AG09319 (cell line): ENCODE data around the gene INPP4B.

ENCODE experiments used
- DNase-seq: peaks from one replicate; pipeline ENCODE4 v3.0.0-alpha.2; 2010; ENCODE audit warnings: low read depth; ENCODE audit errors: extremely low read depth
- TF ChIP-seq, protein P1 (sequence below): IDR thresholded peaks from 2 replicates; pipeline ENCODE4 v1.5.1; 2011; ENCODE audit warnings: low read depth, mild to moderate bottlenecking, inconsistent platforms, low read length, moderate library complexity

INPP4B gene

DNA sequence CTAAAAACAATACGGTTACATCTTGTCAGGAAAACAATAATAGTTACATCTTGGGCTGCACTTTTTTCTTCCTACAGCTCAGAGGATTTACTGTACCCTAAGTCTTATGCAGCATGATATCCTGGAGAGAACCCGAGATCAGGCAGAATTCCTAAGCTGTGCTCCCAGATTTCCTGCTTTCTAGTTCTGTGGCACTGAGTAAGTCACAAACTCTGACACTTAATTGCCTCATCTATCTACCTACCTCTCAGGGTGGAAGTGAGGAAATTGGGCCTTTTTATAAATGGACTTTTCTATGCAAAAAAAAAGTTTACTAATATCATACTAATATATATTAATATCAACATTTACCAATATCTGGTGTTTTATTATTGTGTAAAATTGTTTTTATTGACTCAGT is 438.5 kb downstream of the INPP4B start:
- TF ChIP-seq, protein P1, sequence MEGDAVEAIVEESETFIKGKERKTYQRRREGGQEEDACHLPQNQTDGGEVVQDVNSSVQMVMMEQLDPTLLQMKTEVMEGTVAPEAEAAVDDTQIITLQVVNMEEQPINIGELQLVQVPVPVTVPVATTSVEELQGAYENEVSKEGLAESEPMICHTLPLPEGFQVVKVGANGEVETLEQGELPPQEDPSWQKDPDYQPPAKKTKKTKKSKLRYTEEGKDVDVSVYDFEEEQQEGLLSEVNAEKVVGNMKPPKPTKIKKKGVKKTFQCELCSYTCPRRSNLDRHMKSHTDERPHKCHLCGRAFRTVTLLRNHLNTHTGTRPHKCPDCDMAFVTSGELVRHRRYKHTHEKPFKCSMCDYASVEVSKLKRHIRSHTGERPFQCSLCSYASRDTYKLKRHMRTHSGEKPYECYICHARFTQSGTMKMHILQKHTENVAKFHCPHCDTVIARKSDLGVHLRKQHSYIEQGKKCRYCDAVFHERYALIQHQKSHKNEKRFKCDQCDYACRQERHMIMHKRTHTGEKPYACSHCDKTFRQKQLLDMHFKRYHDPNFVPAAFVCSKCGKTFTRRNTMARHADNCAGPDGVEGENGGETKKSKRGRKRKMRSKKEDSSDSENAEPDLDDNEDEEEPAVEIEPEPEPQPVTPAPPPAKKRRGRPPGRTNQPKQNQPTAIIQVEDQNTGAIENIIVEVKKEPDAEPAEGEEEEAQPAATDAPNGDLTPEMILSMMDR = no peak
- DNase-seq = no peak

DNA sequence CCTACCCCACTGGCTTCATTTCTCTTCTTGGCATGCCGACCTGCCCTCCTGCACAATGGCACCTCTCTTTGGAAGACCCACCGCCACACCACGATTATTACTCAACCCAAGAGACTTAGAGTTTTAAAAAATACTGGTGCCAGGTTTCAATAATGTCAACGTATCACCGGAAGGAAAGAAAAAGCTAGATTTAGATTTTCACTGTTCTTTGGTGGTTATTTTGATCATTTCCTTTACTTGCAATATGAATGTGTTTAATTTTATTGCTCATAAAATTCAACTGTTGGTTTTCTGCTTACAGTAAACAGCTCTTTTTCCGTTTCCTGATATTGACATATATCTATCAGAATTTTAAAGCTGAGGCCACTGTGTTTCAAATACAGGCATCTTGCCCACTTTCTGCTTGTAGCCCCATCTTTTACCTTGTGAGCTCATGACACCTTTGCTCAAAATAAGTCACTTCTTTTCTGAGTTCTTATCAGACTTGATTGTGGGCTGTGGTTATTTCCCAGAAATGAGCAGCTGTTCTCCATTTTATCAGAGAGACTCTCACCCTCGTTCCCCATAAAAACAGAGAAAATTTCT is 439.1 kb downstream of the INPP4B start:
- TF ChIP-seq, protein P1 = no peak
- no peak for DNase-seq

DNA sequence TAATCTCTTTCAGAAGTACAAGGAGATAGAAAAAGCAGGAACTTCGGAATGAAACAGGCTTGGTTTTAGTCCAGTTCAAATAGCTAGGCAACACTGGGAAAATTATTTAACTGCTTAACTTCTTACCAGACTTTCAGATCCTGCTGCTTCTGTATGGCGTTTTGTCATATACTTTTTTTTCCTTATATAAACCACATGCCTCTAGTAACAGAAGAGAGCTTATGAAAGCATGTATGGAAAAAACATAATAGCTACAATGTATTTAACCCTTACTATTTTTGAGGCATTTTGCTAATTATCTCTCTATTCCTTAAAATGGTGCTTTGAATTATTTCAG is 439.6 kb downstream of the INPP4B start:
- no peak for DNase-seq
- TF ChIP-seq, protein P1 = no peak

DNA sequence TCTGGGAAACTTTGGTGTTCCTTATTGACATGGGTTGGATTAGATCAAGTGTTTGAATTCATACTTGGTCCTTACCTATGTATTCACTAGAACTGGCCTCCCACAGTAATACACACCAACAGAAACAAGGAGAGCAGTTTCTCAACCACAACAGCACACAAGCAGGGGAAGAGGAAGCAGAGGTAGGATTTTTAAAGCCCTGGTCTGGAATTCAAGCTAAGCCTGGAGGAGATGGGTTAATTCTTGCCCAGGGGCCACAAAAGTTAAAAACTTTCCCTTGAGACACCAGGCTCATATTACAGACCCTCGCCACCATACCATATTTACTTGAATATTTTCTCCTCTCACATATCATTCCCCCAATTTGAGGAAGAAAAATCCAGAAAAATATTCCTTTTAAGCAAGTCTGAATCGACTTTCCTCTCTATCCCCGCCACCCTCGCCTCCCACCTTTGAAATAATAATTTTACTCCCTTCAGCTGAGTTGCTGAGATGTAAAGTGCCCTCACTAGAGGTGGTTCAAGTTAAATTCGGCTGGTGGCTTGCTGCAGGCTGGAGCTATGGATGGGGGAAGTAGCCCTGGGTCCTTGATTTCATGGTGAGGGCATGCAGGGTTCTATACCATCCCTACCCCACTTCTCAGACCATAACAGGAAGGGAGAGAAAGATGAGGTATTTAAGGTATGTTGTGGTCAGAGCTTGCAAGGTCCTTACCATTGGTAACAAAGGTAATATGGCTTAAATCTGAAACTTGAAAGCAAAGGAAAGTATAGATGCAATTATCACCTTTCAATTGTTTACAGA is 440.2 kb downstream of the INPP4B start:
- no peak for DNase-seq
- TF ChIP-seq, protein P1 = no peak

DNA sequence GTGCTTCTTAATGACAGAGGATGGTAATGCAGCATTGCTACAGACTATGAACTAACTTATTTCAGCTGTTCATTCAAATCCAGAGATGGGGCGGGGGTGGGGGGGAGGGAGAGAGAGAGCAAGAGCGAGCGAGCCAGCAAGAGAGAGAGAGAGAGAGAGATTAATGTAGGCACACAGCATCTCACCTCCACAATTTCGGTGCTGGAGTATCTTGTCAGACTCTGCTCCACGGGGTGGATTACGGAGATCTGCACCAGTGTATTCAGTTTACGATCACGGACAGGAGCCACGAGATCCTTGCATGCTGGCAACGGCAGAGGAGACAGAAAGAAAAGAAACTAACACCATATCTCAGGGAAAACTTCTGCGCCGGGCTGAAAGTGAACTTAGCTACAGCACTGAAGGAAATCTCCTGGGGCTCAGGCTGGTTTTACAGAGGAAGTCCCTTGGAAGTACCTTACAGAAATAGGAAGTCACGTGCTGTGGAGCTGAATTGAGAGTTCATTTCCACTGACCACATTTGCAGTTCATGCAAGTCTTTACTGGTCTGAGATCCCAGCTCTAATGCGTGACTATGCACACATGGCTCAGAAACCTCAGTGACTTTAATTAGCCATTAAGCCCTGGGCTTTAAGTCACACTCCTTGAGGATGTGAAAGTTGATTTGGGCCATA is 440.9 kb downstream of the INPP4B start:
- TF ChIP-seq, protein P1 = no peak
- peak; percentile 43 for DNase-seq

DNA sequence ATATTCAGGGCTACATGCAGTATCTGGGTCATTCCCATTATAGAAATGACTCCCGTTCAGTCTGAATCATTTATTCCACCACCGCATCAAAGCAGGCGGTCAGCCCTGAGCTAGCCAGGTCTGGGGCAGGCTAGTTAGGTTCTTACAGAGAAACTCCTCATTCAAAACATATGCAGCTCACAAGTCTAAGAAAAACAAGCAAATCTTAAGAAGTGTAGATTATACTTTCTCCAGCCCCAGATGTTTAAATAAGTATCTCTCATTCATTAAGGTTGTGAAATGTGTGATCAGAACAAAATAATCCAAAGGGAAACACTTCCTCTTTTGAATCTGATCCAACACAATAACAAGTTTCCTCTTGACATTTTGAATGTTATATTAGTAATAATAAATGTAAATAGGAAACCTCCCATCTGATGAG is 441.9 kb downstream of the INPP4B start:
- DNase-seq = no peak
- TF ChIP-seq, protein P1 = no peak

DNA sequence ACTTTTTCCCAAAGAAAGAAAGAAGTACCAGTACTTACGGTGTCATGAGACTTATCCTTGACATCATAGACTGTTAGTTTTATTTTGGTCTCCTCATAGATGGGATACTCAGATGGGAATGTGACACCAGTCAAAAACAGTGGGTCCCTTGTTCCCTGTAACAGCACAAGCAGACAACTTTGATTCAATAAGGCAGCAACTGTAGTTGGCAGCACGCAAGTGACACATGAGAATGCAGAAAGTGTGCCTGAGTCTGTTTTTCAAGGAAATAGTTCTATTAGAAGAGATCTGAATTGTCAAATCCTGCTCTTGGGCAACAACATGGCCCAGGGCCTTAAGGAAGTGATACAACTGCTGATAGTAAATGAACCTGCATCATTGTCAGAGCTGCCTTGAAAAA is 443.2 kb downstream of the INPP4B start:
- TF ChIP-seq, protein P1 = no peak
- no peak for DNase-seq
